D721Med (cell line): Measurements from ENCODE around the gene ERC2.
A peak's percentile ranks its signal among the peaks of the same experiment; 100 is the strongest.

Experiments used
- DNase-seq: peaks from one replicate; pipeline ENCODE4 v3.0.0; 2011; ENCODE audit warnings: low spot score; ENCODE audit not compliant: insufficient read length
- FAIRE-seq: peaks from 2 replicates; lab custom pipeline; 2011; peaks lifted over from hg19 to GRCh38; lab: Jason Lieb, UNC
- CTCF ChIP-seq: IDR thresholded peaks from 2 replicates; pipeline ENCODE4 v1.5.1; 2012; ENCODE audit warnings: mild to moderate bottlenecking, control low read depth; ENCODE audit not compliant: insufficient read depth; ENCODE audit errors: missing control alignments

ERC2 gene

GRCh38 chr3:56308471-56308870, 159.8 kb downstream of the ERC2 start:
- TF ChIP-seq CTCF = no peak
- DNase-seq (no peak), FAIRE-seq (no peak)

GRCh38 chr3:56304069-56304468, 164.2 kb downstream of the ERC2 start:
- no peak for TF ChIP-seq CTCF
- no peak for FAIRE-seq
- no peak for DNase-seq

GRCh38 chr3:56303487-56303886, 164.8 kb downstream of the ERC2 start:
- peak; percentile 61 for TF ChIP-seq CTCF
- FAIRE-seq (no peak), DNase-seq (no peak)

DNA sequence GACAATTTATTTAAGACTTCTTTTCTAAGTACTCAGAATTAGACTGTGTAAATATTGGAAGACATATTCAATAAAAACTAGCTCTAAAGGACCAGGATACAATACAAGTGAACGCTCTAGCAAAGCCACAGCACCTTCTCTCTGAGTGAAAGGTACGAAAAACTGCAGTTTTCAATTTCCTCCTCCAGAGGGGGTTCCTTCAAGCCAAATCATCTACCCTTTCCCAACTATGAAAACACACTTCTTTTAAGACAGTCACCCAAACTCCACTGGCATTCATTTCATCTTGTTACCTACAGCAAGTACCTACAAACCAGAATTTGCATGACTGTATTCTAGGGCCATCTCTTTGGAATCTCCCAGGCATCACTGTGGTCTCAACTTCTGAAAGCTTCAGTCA, 165.8 kb downstream of the ERC2 start:
- DNase-seq (no peak), FAIRE-seq (no peak)
- no peak for TF ChIP-seq CTCF

- FAIRE-seq (no peak), DNase-seq (no peak)
- no peak for TF ChIP-seq CTCF
Measured at GRCh38 chr3:56297281-56297840, 170.9 kb downstream of the ERC2 start.

GRCh38 chr3:56296361-56296760, 171.9 kb downstream of the ERC2 start:
- no peak for TF ChIP-seq CTCF
- FAIRE-seq (no peak), DNase-seq (no peak)

- FAIRE-seq = no peak
- no peak for DNase-seq
- TF ChIP-seq CTCF = no peak
Measured at GRCh38 chr3:56295161-56295560, 173.1 kb downstream of the ERC2 start.
